GM19193 (cell line): ENCODE data around the gene DMD.

Experiments used
- POLR2A ChIP-seq: IDR thresholded peaks from 4 replicates; pipeline ENCODE4 v1.6.1; 2011; ENCODE audit not compliant: insufficient read depth, insufficient read length; ENCODE audit errors: extremely low read depth

DMD gene

GRCh38 chrX:31653422-31653821 is 1557.9 kb downstream of the DMD start:
- no peak for TF ChIP-seq POLR2A

GRCh38 chrX:31652650-31653049 is 1558.7 kb downstream of the DMD start:
- no peak for TF ChIP-seq POLR2A

GRCh38 chrX:31649201-31649600 is 1562.1 kb downstream of the DMD start:
- TF ChIP-seq POLR2A: no peak

GRCh38 chrX:31633349-31633748 is 1578.0 kb downstream of the DMD start:
- no peak for TF ChIP-seq POLR2A

- no peak for TF ChIP-seq POLR2A
Measured at GRCh38 chrX:31629195-31629594, 1582.2 kb downstream of the DMD start.

- TF ChIP-seq POLR2A: no peak
Measured at GRCh38 chrX:31609130-31609529, 1602.2 kb downstream of the DMD start.

- TF ChIP-seq POLR2A: no peak
Measured at GRCh38 chrX:31608638-31609037, 1602.7 kb downstream of the DMD start.

- TF ChIP-seq POLR2A: no peak
Measured at GRCh38 chrX:31606771-31607170, 1604.6 kb downstream of the DMD start.

GRCh38 chrX:31604629-31605221 is 1606.6 kb downstream of the DMD start:
- no peak for TF ChIP-seq POLR2A

- TF ChIP-seq POLR2A: no peak
Measured at GRCh38 chrX:31603411-31604120, 1607.8 kb downstream of the DMD start.

GRCh38 chrX:31600823-31601222 is 1610.5 kb downstream of the DMD start:
- TF ChIP-seq POLR2A: no peak

- TF ChIP-seq POLR2A: no peak
Measured at GRCh38 chrX:31593353-31593752, 1618.0 kb downstream of the DMD start.

- TF ChIP-seq POLR2A: no peak
Measured at GRCh38 chrX:31591355-31591754, 1620.0 kb downstream of the DMD start.

GRCh38 chrX:31590581-31591114 is 1620.7 kb downstream of the DMD start:
- TF ChIP-seq POLR2A: no peak

GRCh38 chrX:31589503-31589902 is 1621.8 kb downstream of the DMD start:
- TF ChIP-seq POLR2A: no peak

GRCh38 chrX:31588355-31588754 is 1623.0 kb downstream of the DMD start:
- TF ChIP-seq POLR2A: no peak
